GM18520 (cell line): ENCODE results near the gene OSCP1.

Experiments used
- ATAC-seq: cut with Tn5 transposase; IDR thresholded peaks from one replicate; pipeline ENCODE4 v1.9.1; 2021; ENCODE audit not compliant: unreplicated experiment

Gene OSCP1

GRCh38 chr1:36450919-36451305 is 661 bp upstream of the OSCP1 start:
- ATAC-seq = no peak

- no peak for ATAC-seq
Observed at GRCh38 chr1:36448530-36449056, 1.7 kb downstream of the OSCP1 start.

- ATAC-seq = no peak
Observed at GRCh38 chr1:36447450-36447849, 2.8 kb downstream of the OSCP1 start.

GRCh38 chr1:36446746-36447145 is 3.5 kb downstream of the OSCP1 start:
- ATAC-seq = no peak

GRCh38 chr1:36446271-36446670 is 4.0 kb downstream of the OSCP1 start:
- no peak for ATAC-seq

- no peak for ATAC-seq
Observed at GRCh38 chr1:36443297-36443696, 7.0 kb downstream of the OSCP1 start.

GRCh38 chr1:36442337-36442736 is 7.9 kb downstream of the OSCP1 start:
- ATAC-seq = no peak

- no peak for ATAC-seq
Observed at GRCh38 chr1:36440646-36441045, 9.6 kb downstream of the OSCP1 start.

GRCh38 chr1:36440044-36440443 is 10.2 kb downstream of the OSCP1 start:
- ATAC-seq = no peak

- no peak for ATAC-seq
Observed at GRCh38 chr1:36438715-36439114, 11.5 kb downstream of the OSCP1 start.

GRCh38 chr1:36436821-36437220 is 13.4 kb downstream of the OSCP1 start:
- no peak for ATAC-seq

GRCh38 chr1:36433102-36433501 is 17.1 kb downstream of the OSCP1 start:
- no peak for ATAC-seq

GRCh38 chr1:36432616-36433015 is 17.6 kb downstream of the OSCP1 start:
- no peak for ATAC-seq

- ATAC-seq = no peak
Observed at GRCh38 chr1:36425791-36426190, 24.5 kb downstream of the OSCP1 start.

GRCh38 chr1:36421649-36422048 is 28.6 kb downstream of the OSCP1 start:
- ATAC-seq = no peak

GRCh38 chr1:36420836-36421317 is 29.4 kb downstream of the OSCP1 start:
- no peak for ATAC-seq

- no peak for ATAC-seq
Observed at GRCh38 chr1:36420409-36420808, 29.8 kb downstream of the OSCP1 start.

GRCh38 chr1:36419569-36419968 is 30.7 kb downstream of the OSCP1 start:
- ATAC-seq = no peak

GRCh38 chr1:36419140-36419539 is 31.1 kb downstream of the OSCP1 start:
- no peak for ATAC-seq

- ATAC-seq = no peak
Observed at GRCh38 chr1:36417931-36418330, 32.3 kb downstream of the OSCP1 start.

GRCh38 chr1:36415661-36416326 is 34.5 kb downstream of the OSCP1 start:
- ATAC-seq = no peak

GRCh38 chr1:36414384-36414783 is 35.9 kb downstream of the OSCP1 start:
- no peak for ATAC-seq
